ENCODE measurements around the gene FNIP1.
"Not testable (repeated sequence)": the region's sequence is repeated elsewhere in the genome, so short reads cannot be mapped to it uniquely, and the experiment has no call there.

FNIP1 gene

GRCh38 chr5:131607903-131608540, 188.8 kb downstream of the FNIP1 start:
- DNase-seq (ENCODE audit: low spot score), result no peak

DNA sequence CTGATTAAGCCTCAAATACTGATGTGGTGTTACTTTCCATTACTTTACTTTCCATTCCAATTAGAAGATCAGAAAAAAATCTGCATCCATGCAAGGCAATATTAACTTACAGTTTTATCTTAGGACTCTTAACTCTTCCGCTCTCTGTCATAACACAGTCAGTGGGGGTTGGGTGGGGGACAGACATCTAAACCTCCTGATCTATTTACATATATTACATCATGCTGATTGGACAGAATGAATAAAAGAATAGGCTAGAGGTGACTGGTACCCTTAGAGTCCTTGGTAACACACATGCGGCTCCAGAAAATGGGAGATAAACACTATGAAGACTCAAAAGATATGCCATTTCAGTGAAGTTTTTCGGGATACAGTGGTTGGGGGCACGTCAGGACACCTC, 189.4 kb downstream of the FNIP1 start:
- DNase-seq (ENCODE audit: low spot score), result no peak

- DNase-seq (ENCODE audit: low spot score), result no peak
Measured at GRCh38 chr5:131605086-131605485, 191.7 kb downstream of the FNIP1 start.

GRCh38 chr5:131595088-131596033, 201.5 kb downstream of the FNIP1 start:
- no peak for DNase-seq (ENCODE audit: low spot score)

- no peak for DNase-seq (ENCODE audit: low spot score)
Measured at GRCh38 chr5:131593921-131594320, 202.9 kb downstream of the FNIP1 start.

DNA sequence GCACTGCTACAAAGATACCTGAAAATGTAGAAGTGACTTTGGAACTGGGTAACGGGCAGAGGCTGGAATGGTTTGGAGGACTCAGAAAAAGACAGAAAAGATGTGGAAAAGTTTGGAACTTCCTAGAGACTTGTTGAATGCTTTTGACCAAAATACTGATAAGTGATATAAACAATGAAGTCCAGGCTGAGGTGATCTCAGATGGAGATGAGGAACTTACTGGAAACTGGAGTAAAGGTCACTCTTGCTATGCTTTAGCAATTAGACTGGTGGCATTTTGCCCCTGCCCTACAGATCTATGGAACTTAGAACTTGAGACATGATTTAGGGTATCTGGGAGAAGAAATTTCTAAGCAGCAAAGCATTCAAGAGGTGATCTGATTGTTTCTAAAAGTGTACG, 203.4 kb downstream of the FNIP1 start:
- not testable (repeated sequence) for DNase-seq (ENCODE audit: low spot score)

Measured in AG08396 (cell line).